GM23248 (cell line): ENCODE results near the gene MFSD6.

Source experiments
- EZH2 ChIP-seq: fragments of 200-600 bp; sonication (generic); IDR thresholded peaks from 2 replicates; pipeline ENCODE4 v1.6.1; 2018; ENCODE audit warnings: antibody characterized with exemption, mild to moderate bottlenecking; ENCODE audit not compliant: insufficient read depth, poor library complexity, severe bottlenecking
- EZH2phosphoT487 ChIP-seq: fragments of 200-600 bp; sonication (generic); IDR thresholded peaks from 2 replicates; pipeline ENCODE4 v1.6.1; 2018; ENCODE audit warnings: antibody characterized with exemption, moderate library complexity, mild to moderate bottlenecking, low read depth; ENCODE audit not compliant: insufficient read depth

DNA sequence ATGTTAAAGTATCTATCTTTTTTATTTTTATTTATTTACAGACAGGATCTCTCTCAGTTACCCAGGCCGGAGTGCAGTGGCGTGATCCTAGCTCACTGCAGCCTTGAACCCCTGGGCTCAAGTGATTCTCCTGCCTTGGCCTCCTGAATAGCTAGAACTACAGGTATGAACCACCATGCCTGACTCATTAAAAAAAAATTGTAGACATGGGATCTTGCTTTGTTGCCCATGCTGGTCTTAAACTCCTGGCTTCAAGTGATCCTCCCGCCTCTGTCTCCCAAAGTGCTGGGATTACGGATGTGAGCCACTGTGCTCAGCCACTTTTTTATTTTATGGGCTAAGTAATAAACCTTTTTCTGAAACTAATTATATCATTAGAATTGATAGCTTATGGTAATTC lies 7.1 kb downstream of the MFSD6 start:
- TF ChIP-seq EZH2 (no peak), EZH2phosphoT487 (no peak)
